ENCODE data around the gene XRN2.

DNA sequence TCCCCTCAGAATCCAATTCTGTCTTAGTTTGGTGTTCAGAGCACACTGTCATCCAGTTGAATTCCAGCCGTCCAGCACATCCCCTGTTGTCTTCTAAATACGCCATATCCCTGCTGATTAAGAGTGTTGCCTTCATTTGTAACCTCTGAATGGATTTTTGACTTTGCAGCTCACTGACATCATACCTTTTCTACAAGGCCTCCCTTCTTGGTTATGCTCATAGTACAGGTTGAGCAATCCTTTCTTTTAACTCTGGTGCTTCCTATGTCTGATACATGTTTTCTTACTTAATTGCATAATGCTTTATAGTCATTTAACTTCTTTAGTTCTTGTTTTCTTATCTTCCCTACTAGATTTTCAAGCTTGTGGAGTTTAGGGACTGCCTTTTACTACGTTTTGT is 36.4 kb downstream of the XRN2 start:
- TF ChIP-seq, protein P1, sequence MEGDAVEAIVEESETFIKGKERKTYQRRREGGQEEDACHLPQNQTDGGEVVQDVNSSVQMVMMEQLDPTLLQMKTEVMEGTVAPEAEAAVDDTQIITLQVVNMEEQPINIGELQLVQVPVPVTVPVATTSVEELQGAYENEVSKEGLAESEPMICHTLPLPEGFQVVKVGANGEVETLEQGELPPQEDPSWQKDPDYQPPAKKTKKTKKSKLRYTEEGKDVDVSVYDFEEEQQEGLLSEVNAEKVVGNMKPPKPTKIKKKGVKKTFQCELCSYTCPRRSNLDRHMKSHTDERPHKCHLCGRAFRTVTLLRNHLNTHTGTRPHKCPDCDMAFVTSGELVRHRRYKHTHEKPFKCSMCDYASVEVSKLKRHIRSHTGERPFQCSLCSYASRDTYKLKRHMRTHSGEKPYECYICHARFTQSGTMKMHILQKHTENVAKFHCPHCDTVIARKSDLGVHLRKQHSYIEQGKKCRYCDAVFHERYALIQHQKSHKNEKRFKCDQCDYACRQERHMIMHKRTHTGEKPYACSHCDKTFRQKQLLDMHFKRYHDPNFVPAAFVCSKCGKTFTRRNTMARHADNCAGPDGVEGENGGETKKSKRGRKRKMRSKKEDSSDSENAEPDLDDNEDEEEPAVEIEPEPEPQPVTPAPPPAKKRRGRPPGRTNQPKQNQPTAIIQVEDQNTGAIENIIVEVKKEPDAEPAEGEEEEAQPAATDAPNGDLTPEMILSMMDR (conservative IDR thresholded peaks at IDR 0.05; ENCODE audit: low read depth, low read length), result no peak
- no peak for TF ChIP-seq EZH2 (IDR thresholded peaks at IDR 0.05; ENCODE audit: low read length, unreplicated experiment)

All from PC-3 (cell line).